NCI-H1694 (cell line): Measurements from ENCODE around the gene TMPRSS4.

Experiments used
- DNase-seq: peaks from one replicate; lab custom pipeline; 2025; lab: John Stamatoyannopoulos, UW

The TMPRSS4 gene

GRCh38 chr11:118136341-118136740 lies 59.5 kb downstream of the TMPRSS4 start:
- no peak for DNase-seq

- no peak for DNase-seq
Observed at GRCh38 chr11:118136801-118137200, 59.9 kb downstream of the TMPRSS4 start.

GRCh38 chr11:118138839-118139420 lies 62.1 kb downstream of the TMPRSS4 start:
- no peak for DNase-seq

- no peak for DNase-seq
Observed at GRCh38 chr11:118139578-118139977, 62.7 kb downstream of the TMPRSS4 start.

GRCh38 chr11:118142081-118142480 lies 65.2 kb downstream of the TMPRSS4 start:
- no peak for DNase-seq

- no peak for DNase-seq
Observed at GRCh38 chr11:118142809-118143208, 65.9 kb downstream of the TMPRSS4 start.

- DNase-seq: no peak
Observed at GRCh38 chr11:118143661-118144185, 66.8 kb downstream of the TMPRSS4 start.

GRCh38 chr11:118144301-118145268 lies 67.7 kb downstream of the TMPRSS4 start:
- DNase-seq: no peak

- DNase-seq: peak; percentile 25
Observed at GRCh38 chr11:118145285-118146227, 68.7 kb downstream of the TMPRSS4 start.

- DNase-seq: no peak
Observed at GRCh38 chr11:118146554-118146953, 69.7 kb downstream of the TMPRSS4 start.

GRCh38 chr11:118147502-118147901 lies 70.6 kb downstream of the TMPRSS4 start:
- DNase-seq: no peak

GRCh38 chr11:118148240-118148639 lies 71.4 kb downstream of the TMPRSS4 start:
- DNase-seq: no peak

GRCh38 chr11:118148856-118149255 lies 72.0 kb downstream of the TMPRSS4 start:
- DNase-seq: no peak

GRCh38 chr11:118149493-118149892 lies 72.6 kb downstream of the TMPRSS4 start:
- DNase-seq: no peak

- no peak for DNase-seq
Observed at GRCh38 chr11:118151431-118151830, 74.6 kb downstream of the TMPRSS4 start.

GRCh38 chr11:118152020-118152551 lies 75.2 kb downstream of the TMPRSS4 start:
- no peak for DNase-seq

GRCh38 chr11:118152552-118153471 lies 75.9 kb downstream of the TMPRSS4 start, which contains the start of gene SCN4B:
Gene SCN4B (minus strand): TSS chr11:118152823. CDS start chr11:118152673, 150 bp downstream.
- DNase-seq: no peak

- DNase-seq: no peak
Observed at GRCh38 chr11:118153516-118153915, 76.6 kb downstream of the TMPRSS4 start.

GRCh38 chr11:118153976-118154375 lies 77.1 kb downstream of the TMPRSS4 start:
- DNase-seq: no peak

- no peak for DNase-seq
Observed at GRCh38 chr11:118154641-118155040, 77.8 kb downstream of the TMPRSS4 start.
